A549 (cell line): ENCODE results near the gene PGAP3. TPM values are rescaled to one million over a fixed set of nuclear protein-coding genes. Genes with fewer than 3 reads are reported as not detected.
A peak's percentile ranks its signal among the peaks of the same experiment; 100 is the strongest.

Experiments used
- ATAC-seq, 2 experiments: fragments of 200-7000 bp in 1 of 2; fragments of >200 bp in 1 of 2; cut with Nextera tagmentation in 1 of 2; cut with Tn5 transposase in 1 of 2; 3 replicates each; pipeline versions ENCODE4 v1.8.0 to v1.9.1; 2018 to 2020; ENCODE audit warnings: mild to moderate bottlenecking in 1 of 2, moderate library complexity in 1 of 2
- CTCF ChIA-PET: fragments of 300-600 bp; sonication (Branson Sonifier 250); formaldehyde crosslinking; extraction: SDS; loops from one replicate; lab custom pipeline; 2021; ENCODE audit warnings: antibody characterized with exemption, inconsistent platforms; lab: Yijun Ruan, JAX
- POLR2A ChIA-PET: fragments of 350-600 bp; formaldehyde crosslinking; extraction: SDS; loops from one replicate; lab custom pipeline; 2021; ENCODE audit warnings: antibody characterized with exemption, inconsistent platforms; lab: Yijun Ruan, JAX
- DNase-seq, 2 experiments: peaks; one replicate each; pipeline versions ENCODE4 v3.0.0 to v3.0.0-alpha.2; 2011 to 2016; ENCODE audit warnings: low read depth in 1 of 2, low spot score in 1 of 2
- FAIRE-seq: peaks from 2 replicates; lab custom pipeline; 2011; peaks lifted over from hg19 to GRCh38; lab: Jason Lieb, UNC
- H3K27ac ChIP-seq, 2 experiments: fragments of >200 bp; sonication (Bioruptor Twin); formaldehyde crosslinking; 3 replicates each; pipeline ENCODE4 v1.5.1; 2016 to 2017
- H3K4me1 ChIP-seq: fragments of >200 bp; sonication (Bioruptor Twin); formaldehyde crosslinking; 3 replicates; pipeline ENCODE4 v1.6.1; 2016
- H3K4me2 ChIP-seq: fragments of >200 bp; sonication (Bioruptor Twin); formaldehyde crosslinking; 3 replicates; pipeline ENCODE4 v1.6.1; 2016
- H3K4me3 ChIP-seq: fragments of >200 bp; sonication (Bioruptor Twin); formaldehyde crosslinking; 3 replicates; pipeline ENCODE4 v1.5.1; 2016
- H3K9me3 ChIP-seq: fragments of >200 bp; sonication (Bioruptor Twin); formaldehyde crosslinking; 3 replicates; pipeline ENCODE4 v1.6.1; 2016
- ELK1 ChIP-seq: fragments of 150-350 bp; IDR thresholded peaks from 2 replicates; pipeline ENCODE4 v1.6.1; 2014; ENCODE audit warnings: low read depth, mild to moderate bottlenecking, low read length
- EP300 ChIP-seq, 2 experiments: fragments of >200 bp; sonication (Bioruptor Twin); formaldehyde crosslinking; IDR thresholded peaks; 2 replicates in 1 of 2; 3 replicates in 1 of 2; pipeline ENCODE4 v1.6.1; 2016 to 2017
- FOXS1 ChIP-seq: fragments of 250-450 bp; sonication (Bioruptor Pico); IDR thresholded peaks from 2 replicates; pipeline ENCODE4 v1.5.0; 2020; ENCODE audit warnings: mild to moderate bottlenecking, moderate library complexity
- HEYL ChIP-seq: fragments of 250-450 bp; sonication (Bioruptor Pico); IDR thresholded peaks from 2 replicates; pipeline ENCODE4 v1.8.0; 2021; ENCODE audit warnings: mild to moderate bottlenecking, moderate library complexity
- HOXB13 ChIP-seq: fragments of 250-450 bp; sonication (Bioruptor Pico); IDR thresholded peaks from 2 replicates; pipeline ENCODE4 v1.5.0; 2020; ENCODE audit warnings: low read depth, mild to moderate bottlenecking, moderate library complexity
- JUNB ChIP-seq: fragments of >200 bp; sonication (Bioruptor Twin); formaldehyde crosslinking; IDR thresholded peaks from 2 replicates; pipeline ENCODE4 v1.6.1; 2016
- PHF8 ChIP-seq: fragments of 200-600 bp; sonication (generic); IDR thresholded peaks from 2 replicates; pipeline ENCODE4 v1.6.1; 2016; ENCODE audit warnings: low read depth, mild to moderate bottlenecking, antibody characterized with exemption, moderate library complexity, borderline replicate concordance
- RCOR1 ChIP-seq: fragments of 150-350 bp; IDR thresholded peaks from 2 replicates; pipeline ENCODE4 v1.6.1; 2014; ENCODE audit warnings: antibody characterized with exemption, low read length, low read depth
- SMC3 ChIP-seq: fragments of >200 bp; sonication (Bioruptor Twin); formaldehyde crosslinking; IDR thresholded peaks from 3 replicates; pipeline ENCODE4 v1.6.1; 2018; ENCODE audit warnings: inconsistent platforms
- SREBF2 ChIP-seq: fragments of 450-650 bp; IDR thresholded peaks from 2 replicates; pipeline ENCODE4 v1.6.1; 2014; ENCODE audit warnings: mild to moderate bottlenecking, moderate library complexity
- TP53 ChIP-seq: fragments of 250-450 bp; sonication (Bioruptor Pico); IDR thresholded peaks from 2 replicates; pipeline ENCODE4 v1.5.0; 2021; ENCODE audit warnings: mild to moderate bottlenecking, moderate library complexity
- USF2 ChIP-seq: fragments of 450-650 bp; IDR thresholded peaks from 2 replicates; pipeline ENCODE4 v1.6.1; 2014; ENCODE audit warnings: antibody characterized with exemption
- ZC3H11A ChIP-seq: fragments of 450-650 bp; IDR thresholded peaks from 2 replicates; pipeline ENCODE4 v1.6.1; 2014; ENCODE audit warnings: antibody characterized with exemption, mild to moderate bottlenecking
- WGBS: methylation state at CpG from one replicate; pipeline ENCODE4 v1.1.6; 2017; ENCODE audit errors: missing lambda C conversion rate; 5-methylcytosine and 5-hydroxymethylcytosine counted together
- polyA plus RNA-seq, 4 experiments: library from polyadenylated mRNA; depleted of rRNA in 3 of 4; stranded (reverse); fragments of >200 nt; fragmentation: RNase III in 1 of 4; extraction: RNeasy Plus Mini Kit Qiagen cat#74134 plus additional on column Dnase treatment in 1 of 4; gene quantifications; 2 replicates in 3 of 4; 3 replicates in 1 of 4; pipeline ENCODE4 v1.2.3, GENCODE V29; 2011 to 2017
- TF ChIP-seq, protein P1 (sequence below): IDR thresholded peaks from 2 replicates; pipeline ENCODE4 v1.6.1; 2012
- TF ChIP-seq, protein P2 (sequence below): fragments of 250-450 bp; sonication (Bioruptor Pico); IDR thresholded peaks from 2 replicates; pipeline ENCODE4 v1.5.0; 2020; ENCODE audit warnings: low read depth, mild to moderate bottlenecking, moderate library complexity
- TF ChIP-seq, protein P3 (sequence below): fragments of >200 bp; sonication (Bioruptor Twin); formaldehyde crosslinking; IDR thresholded peaks from 3 replicates; pipeline ENCODE4 v1.6.1; 2016
- TF ChIP-seq, protein P4 (sequence below): fragments of 250-450 bp; sonication (Bioruptor Pico); IDR thresholded peaks from 2 replicates; pipeline ENCODE4 v1.5.0; 2021; ENCODE audit warnings: mild to moderate bottlenecking, moderate library complexity, borderline replicate concordance
- TF ChIP-seq, protein P5 (sequence below): IDR thresholded peaks from 2 replicates; pipeline ENCODE4 v1.6.1; 2012

The PGAP3 gene
- polyA plus RNA-seq, 2 of the 4 experiments (the other 2 are of a cell fraction), result 7.3 to 8.5 TPM

DNA sequence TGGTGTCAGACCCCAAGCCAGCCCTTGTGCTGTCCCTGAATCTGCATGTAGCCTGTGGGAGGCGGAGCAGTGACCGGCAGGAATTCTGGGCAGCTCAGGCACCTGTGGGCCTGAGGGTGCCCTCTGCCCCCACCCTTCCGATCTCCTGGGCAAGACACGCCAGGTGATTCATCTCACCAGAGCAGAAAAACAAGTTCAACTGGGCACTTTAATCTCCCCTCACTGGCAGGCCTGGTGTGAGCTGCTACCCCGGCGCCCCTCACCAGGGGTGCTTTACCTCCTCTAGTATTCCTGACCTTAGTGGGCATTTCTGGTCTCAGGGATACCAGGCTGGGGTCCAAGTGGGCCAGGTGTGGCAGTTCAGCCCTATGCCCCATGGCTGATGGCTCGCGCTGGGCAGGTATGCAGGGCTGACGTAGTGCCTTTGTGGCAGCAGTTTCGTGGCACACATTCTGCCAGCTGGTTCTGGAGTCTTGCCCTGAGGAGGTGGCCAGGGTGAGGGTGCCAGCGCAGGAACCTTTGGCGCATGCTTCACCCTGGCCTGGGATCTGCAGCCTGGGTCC is 18.0 kb upstream of the PGAP3 start:
- no peak for ATAC-seq
- TF ChIP-seq HOXB13 (CRISPR knock-in tag), result no peak
- TF ChIP-seq SREBF2, result no peak
- TF ChIP-seq ZC3H11A, result no peak
- TF ChIP-seq FOXS1 (CRISPR knock-in tag), result no peak
- TF ChIP-seq HEYL, result no peak
- TF ChIP-seq SMC3, result no peak
- TF ChIP-seq, protein P1, sequence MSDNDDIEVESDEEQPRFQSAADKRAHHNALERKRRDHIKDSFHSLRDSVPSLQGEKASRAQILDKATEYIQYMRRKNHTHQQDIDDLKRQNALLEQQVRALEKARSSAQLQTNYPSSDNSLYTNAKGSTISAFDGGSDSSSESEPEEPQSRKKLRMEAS, result no peak
- TF ChIP-seq, protein P2, sequence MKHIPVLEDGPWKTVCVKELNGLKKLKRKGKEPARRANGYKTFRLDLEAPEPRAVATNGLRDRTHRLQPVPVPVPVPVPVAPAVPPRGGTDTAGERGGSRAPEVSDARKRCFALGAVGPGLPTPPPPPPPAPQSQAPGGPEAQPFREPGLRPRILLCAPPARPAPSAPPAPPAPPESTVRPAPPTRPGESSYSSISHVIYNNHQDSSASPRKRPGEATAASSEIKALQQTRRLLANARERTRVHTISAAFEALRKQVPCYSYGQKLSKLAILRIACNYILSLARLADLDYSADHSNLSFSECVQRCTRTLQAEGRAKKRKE (CRISPR knock-in tag), result no peak
- no peak for TF ChIP-seq RCOR1
- TF ChIP-seq JUNB, result no peak
- no peak for TF ChIP-seq USF2
- TF ChIP-seq EP300 (IDR thresholded peaks at IDR 0.05), result no peak
- TF ChIP-seq, protein P3, sequence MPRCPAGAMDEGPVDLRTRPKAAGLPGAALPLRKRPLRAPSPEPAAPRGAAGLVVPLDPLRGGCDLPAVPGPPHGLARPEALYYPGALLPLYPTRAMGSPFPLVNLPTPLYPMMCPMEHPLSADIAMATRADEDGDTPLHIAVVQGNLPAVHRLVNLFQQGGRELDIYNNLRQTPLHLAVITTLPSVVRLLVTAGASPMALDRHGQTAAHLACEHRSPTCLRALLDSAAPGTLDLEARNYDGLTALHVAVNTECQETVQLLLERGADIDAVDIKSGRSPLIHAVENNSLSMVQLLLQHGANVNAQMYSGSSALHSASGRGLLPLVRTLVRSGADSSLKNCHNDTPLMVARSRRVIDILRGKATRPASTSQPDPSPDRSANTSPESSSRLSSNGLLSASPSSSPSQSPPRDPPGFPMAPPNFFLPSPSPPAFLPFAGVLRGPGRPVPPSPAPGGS, result no peak
- TF ChIP-seq TP53 (CRISPR knock-in tag), result no peak
- TF ChIP-seq, protein P4, sequence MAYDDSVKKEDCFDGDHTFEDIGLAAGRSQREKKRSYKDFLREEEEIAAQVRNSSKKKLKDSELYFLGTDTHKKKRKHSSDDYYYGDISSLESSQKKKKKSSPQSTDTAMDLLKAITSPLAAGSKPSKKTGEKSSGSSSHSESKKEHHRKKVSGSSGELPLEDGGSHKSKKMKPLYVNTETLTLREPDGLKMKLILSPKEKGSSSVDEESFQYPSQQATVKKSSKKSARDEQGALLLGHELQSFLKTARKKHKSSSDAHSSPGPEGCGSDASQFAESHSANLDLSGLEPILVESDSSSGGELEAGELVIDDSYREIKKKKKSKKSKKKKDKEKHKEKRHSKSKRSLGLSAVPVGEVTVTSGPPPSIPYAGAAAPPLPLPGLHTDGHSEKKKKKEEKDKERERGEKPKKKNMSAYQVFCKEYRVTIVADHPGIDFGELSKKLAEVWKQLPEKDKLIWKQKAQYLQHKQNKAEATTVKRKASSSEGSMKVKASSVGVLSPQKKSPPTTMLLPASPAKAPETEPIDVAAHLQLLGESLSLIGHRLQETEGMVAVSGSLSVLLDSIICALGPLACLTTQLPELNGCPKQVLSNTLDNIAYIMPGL, result no peak
- no peak for TF ChIP-seq PHF8
- TF ChIP-seq ELK1, result no peak
- TF ChIP-seq, protein P5, sequence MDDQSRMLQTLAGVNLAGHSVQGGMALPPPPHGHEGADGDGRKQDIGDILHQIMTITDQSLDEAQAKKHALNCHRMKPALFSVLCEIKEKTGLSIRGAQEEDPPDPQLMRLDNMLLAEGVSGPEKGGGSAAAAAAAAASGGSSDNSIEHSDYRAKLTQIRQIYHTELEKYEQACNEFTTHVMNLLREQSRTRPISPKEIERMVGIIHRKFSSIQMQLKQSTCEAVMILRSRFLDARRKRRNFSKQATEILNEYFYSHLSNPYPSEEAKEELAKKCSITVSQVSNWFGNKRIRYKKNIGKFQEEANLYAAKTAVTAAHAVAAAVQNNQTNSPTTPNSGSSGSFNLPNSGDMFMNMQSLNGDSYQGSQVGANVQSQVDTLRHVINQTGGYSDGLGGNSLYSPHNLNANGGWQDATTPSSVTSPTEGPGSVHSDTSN, result no peak
- FAIRE-seq, result no peak
- WGBS, result 90% methylated on average over 12 of the region's 12 CpGs
- ChIA-PET POLR2A (no interaction called here), CTCF (interaction anchor here (0.9 to 50.7 kb wide), 9 partner anchors 8 to 68 kb away, joined by 3 to 1391 read pairs (median 4); partner anchors contain the start of genes MIEN1, PGAP3, PPP1R1B and STARD3)
- H3K4me2 ChIP-seq, result no peak overlapping the region
- no peaks in the 10 kb centered on the region for H3K9me3 ChIP-seq
- H3K4me1 ChIP-seq, result peaks cover 55% of the 10 kb centered on the region
- H3K4me3 ChIP-seq, result no peak overlapping the region
- DNase-seq, result no peak
- H3K27ac ChIP-seq, result peak overlapping the region in 1 of 2 experiments; percentile 24; a peak in 1 of 6 replicates
